ENCODE data around the gene PBX3.

The PBX3 gene

GRCh38 chr9:125844611-125845010, 97.4 kb downstream of the PBX3 start:
- peaks cover 0 to 25% (median 4%) of the 10 kb centered on the region in 4 donors for H3K4me1 ChIP-seq
- no peak for DNase-seq
- H3K27ac ChIP-seq: no peak overlapping the region
- intact Hi-C loops (cut with DNase I; ENCODE audit: low total_unique reads): no loop called here
- no peak overlapping the region for H3K4me3 ChIP-seq
- no peaks in the 10 kb centered on the region for H3K36me3 ChIP-seq
- no peaks in the 10 kb centered on the region for H3K27me3 ChIP-seq
- no peaks in the 10 kb centered on the region for H3K9me3 ChIP-seq
- TF ChIP-seq CTCF (IDR thresholded peaks at IDR 0.05): no peak

- no peak overlapping the region for H3K27ac ChIP-seq
- peaks cover 0 to 25% (median 4%) of the 10 kb centered on the region in 4 donors for H3K4me1 ChIP-seq
- DNase-seq: no peak
- no peak overlapping the region for H3K4me3 ChIP-seq
- H3K36me3 ChIP-seq: no peaks in the 10 kb centered on the region
- no peak for TF ChIP-seq CTCF (IDR thresholded peaks at IDR 0.05)
- intact Hi-C loops (cut with DNase I; ENCODE audit: low total_unique reads): no loop called here
- H3K27me3 ChIP-seq: no peaks in the 10 kb centered on the region
- no peaks in the 10 kb centered on the region for H3K9me3 ChIP-seq
Measured at GRCh38 chr9:125845271-125845808, 98.2 kb downstream of the PBX3 start.

- intact Hi-C loops (cut with DNase I; ENCODE audit: low total_unique reads): no loop called here
- DNase-seq: no peak
- peaks cover 0 to 10% (median under 1%) of the 10 kb centered on the region in 4 donors for H3K4me1 ChIP-seq
Measured at GRCh38 chr9:125847735-125848134, 100.6 kb downstream of the PBX3 start.

GRCh38 chr9:125850106-125850632, 103.0 kb downstream of the PBX3 start:
- Histone ChIP-seq H3K27ac (no peak overlapping the region), H3K4me3 (no peak overlapping the region), H3K36me3 (no peaks in the 10 kb centered on the region), H3K27me3 (no peaks in the 10 kb centered on the region), H3K9me3 (no peaks in the 10 kb centered on the region), H3K4me1 (no peaks in the 10 kb centered on the region)
- no peak for TF ChIP-seq CTCF (IDR thresholded peaks at IDR 0.05)
- no peak for DNase-seq
- intact Hi-C loops (cut with DNase I; ENCODE audit: low total_unique reads): no loop called here

More at GRCh38 chr9:125847735-125848134, 100.6 kb downstream of the PBX3 start:
- Histone ChIP-seq H3K9me3 (no peaks in the 10 kb centered on the region), H3K4me3 (no peak overlapping the region), H3K27me3 (no peaks in the 10 kb centered on the region), H3K36me3 (no peaks in the 10 kb centered on the region), H3K27ac (no peak overlapping the region)
- TF ChIP-seq CTCF (IDR thresholded peaks at IDR 0.05): no peak

DNA sequence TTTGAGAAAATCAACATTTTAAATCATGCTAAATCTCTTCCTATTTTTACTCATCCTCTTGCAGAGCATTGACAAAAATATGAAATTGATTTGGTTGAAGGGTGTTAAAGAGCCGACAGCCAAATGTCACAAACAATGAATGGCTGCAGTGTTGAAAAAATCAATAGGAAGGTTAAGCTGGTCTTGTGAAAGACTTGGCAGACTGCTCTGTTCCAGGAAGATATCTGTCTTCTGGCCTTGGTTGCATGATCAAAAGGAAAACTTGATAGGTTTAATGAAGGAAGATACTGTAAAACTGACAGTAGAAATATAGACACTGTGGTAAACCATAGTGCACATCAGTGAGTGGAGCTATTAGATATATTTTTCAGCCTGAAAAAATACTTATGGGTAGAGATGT, 103.6 kb downstream of the PBX3 start:
- H3K4me3 ChIP-seq: no peak overlapping the region
- H3K27ac ChIP-seq: no peak overlapping the region
- no peak for DNase-seq
- TF ChIP-seq CTCF (IDR thresholded peaks at IDR 0.05): no peak
- no peaks in the 10 kb centered on the region for H3K4me1 ChIP-seq
- intact Hi-C loops (cut with DNase I; ENCODE audit: low total_unique reads): no loop called here
- H3K9me3 ChIP-seq: no peaks in the 10 kb centered on the region
- no peaks in the 10 kb centered on the region for H3K36me3 ChIP-seq
- no peaks in the 10 kb centered on the region for H3K27me3 ChIP-seq

GRCh38 chr9:125851979-125852378, 104.8 kb downstream of the PBX3 start:
- H3K9me3 ChIP-seq: no peaks in the 10 kb centered on the region
- no peaks in the 10 kb centered on the region for H3K36me3 ChIP-seq
- no peak for DNase-seq
- no peak for TF ChIP-seq CTCF (IDR thresholded peaks at IDR 0.05)
- H3K4me3 ChIP-seq: no peak overlapping the region
- H3K4me1 ChIP-seq: no peaks in the 10 kb centered on the region
- no peaks in the 10 kb centered on the region for H3K27me3 ChIP-seq
- no peak overlapping the region for H3K27ac ChIP-seq
- intact Hi-C loops (cut with DNase I; ENCODE audit: low total_unique reads): no loop called here
